Ishikawa (cell line): Measurements from ENCODE around the gene SCAPER.

ENCODE experiments used
- NFIC ChIP-seq: IDR thresholded peaks from 2 replicates; pipeline ENCODE4 v1.6.1; 2012
- TCF12 ChIP-seq: IDR thresholded peaks from 2 replicates; pipeline ENCODE4 v1.6.1; 2012; ENCODE audit warnings: low read depth

DNA sequence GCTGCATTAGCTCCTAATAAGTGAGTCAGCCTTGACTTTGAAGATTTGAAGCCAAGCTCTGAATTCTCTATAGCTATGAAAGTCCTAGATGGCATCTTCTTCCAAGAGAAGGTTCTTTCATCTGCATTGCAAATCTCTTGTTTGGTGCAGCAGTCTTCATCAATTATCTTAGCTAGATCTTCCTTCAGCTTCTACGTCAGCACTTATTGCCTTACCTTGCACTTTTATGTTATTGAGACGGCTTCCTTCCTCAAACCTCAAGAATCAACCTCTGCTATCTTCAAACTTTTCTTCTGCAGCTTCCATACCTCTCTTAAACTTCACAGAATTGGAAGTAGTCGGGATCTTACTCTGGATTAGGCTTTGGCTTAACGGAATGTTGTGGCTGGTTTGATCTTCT lies 167.6 kb downstream of the SCAPER start:
- TF ChIP-seq NFIC (no peak), TCF12 (no peak)
